Measurements from ENCODE around the gene SUGP2. TPM values are rescaled to one million over a fixed set of nuclear protein-coding genes. Genes with fewer than 3 reads are reported as not detected.

Gene SUGP2
- total RNA-seq, 1 donor from 2014 or later = 114 TPM

- Mint-ChIP-seq H3K27ac (no peak overlapping the region), H3K36me3 (ENCODE audit: low read depth) (peaks cover 17% of the 10 kb centered on the region), H3K4me1 (ENCODE audit: low read depth) (no peaks in the 10 kb centered on the region), H3K27me3 (ENCODE audit: insufficient read depth) (peaks cover 9% of the 10 kb centered on the region), H3K4me3 (no peak overlapping the region), H3K9me3 (no peaks in the 10 kb centered on the region)
- DNase-seq (ENCODE audit: low spot score) = no peak
- intact Hi-C loops (cut with micrococcal nuclease) = no loop called here
These were observed 42.3 kb downstream of the SUGP2 start for GRCh38 chr19:18991006-18991405.

DNA sequence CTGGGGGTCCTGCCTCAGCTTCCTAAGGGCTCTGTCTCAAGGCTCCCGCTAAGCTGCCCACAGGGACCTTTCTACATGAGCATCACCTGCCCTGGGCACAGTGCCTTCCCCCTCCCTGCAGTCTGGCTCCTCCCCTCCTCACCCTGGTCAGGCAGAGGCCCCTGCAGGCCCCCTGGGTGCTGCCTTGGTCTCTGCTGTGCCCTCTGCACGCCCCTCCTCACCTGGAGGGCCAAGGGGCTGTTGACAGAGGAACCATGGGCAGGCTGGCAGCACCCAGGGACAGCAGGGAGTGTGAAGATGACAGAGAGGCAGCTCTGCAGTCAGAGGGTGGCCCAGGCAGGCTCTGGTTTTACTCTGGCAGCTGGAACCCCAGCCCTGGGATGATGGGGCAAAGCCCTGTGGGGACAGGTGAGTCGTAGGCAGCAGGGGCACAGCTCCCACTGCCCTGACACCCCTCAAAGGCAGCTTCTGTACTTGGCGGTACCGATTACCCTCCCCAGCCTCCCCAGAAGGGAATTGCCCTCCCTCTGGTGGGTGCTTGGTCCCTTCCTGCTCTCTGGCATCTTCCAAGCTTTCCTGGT, 43.1 kb downstream of the SUGP2 start:
- Mint-ChIP-seq H3K4me1 (ENCODE audit: low read depth) (no peaks in the 10 kb centered on the region), H3K9me3 (no peaks in the 10 kb centered on the region), H3K27ac (no peak overlapping the region), H3K4me3 (no peak overlapping the region), H3K27me3 (ENCODE audit: insufficient read depth) (peaks cover 15% of the 10 kb centered on the region), H3K36me3 (ENCODE audit: low read depth) (peaks cover 17% of the 10 kb centered on the region)
- intact Hi-C loops (cut with micrococcal nuclease) = no loop called here
- no peak for DNase-seq (ENCODE audit: low spot score)

GRCh38 chr19:18989316-18989715, 44.0 kb downstream of the SUGP2 start:
- Mint-ChIP-seq H3K9me3 (no peaks in the 10 kb centered on the region), H3K27me3 (ENCODE audit: insufficient read depth) (peaks cover 23% of the 10 kb centered on the region), H3K4me1 (ENCODE audit: low read depth) (no peaks in the 10 kb centered on the region), H3K4me3 (no peak overlapping the region), H3K36me3 (ENCODE audit: low read depth) (peaks cover 16% of the 10 kb centered on the region), H3K27ac (no peak overlapping the region)
- no peak for DNase-seq (ENCODE audit: low spot score)
- intact Hi-C loops (cut with micrococcal nuclease) = no loop called here

- DNase-seq (ENCODE audit: low spot score) = no peak
- intact Hi-C loops (cut with micrococcal nuclease) = no loop called here
- Mint-ChIP-seq H3K9me3 (no peaks in the 10 kb centered on the region), H3K4me1 (ENCODE audit: low read depth) (no peaks in the 10 kb centered on the region), H3K27ac (no peak overlapping the region), H3K27me3 (ENCODE audit: insufficient read depth) (peaks cover 28% of the 10 kb centered on the region), H3K4me3 (no peak overlapping the region), H3K36me3 (ENCODE audit: low read depth) (peaks cover 2% of the 10 kb centered on the region)
These were observed 45.9 kb downstream of the SUGP2 start for GRCh38 chr19:18987456-18987855.

- peaks cover 30% of the 10 kb centered on the region for H3K27me3 Mint-ChIP-seq (ENCODE audit: insufficient read depth)
- H3K4me3 Mint-ChIP-seq = no peak overlapping the region
- no peak overlapping the region for H3K27ac Mint-ChIP-seq
- no peaks in the 10 kb centered on the region for H3K36me3 Mint-ChIP-seq (ENCODE audit: low read depth)
- no peaks in the 10 kb centered on the region for H3K9me3 Mint-ChIP-seq
- no peaks in the 10 kb centered on the region for H3K4me1 Mint-ChIP-seq (ENCODE audit: low read depth)
- intact Hi-C loops (cut with micrococcal nuclease) = no loop called here
- no peak for DNase-seq (ENCODE audit: low spot score)
These were observed 48.1 kb downstream of the SUGP2 start for GRCh38 chr19:18985257-18985656.

DNA sequence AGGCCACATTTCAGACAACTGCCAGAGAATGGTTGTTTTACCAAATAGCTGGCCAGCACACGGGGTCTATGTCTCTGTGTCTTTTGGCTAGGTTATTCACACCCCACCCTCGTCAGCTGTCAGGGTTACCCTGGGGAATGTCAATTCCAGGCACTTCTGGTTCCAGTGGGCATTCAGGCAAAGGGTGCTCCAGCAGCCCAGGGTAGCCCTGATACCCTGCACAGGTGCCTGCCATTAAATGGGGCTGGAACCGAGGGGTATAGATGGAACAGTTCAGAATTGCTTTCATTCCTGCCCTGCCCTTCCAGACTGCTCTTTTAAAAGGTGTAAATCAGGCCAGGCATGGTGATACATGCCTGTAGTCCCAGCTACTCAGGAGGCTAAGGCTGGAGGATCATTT, 49.1 kb downstream of the SUGP2 start:
- H3K27me3 Mint-ChIP-seq (ENCODE audit: insufficient read depth) = peaks cover 30% of the 10 kb centered on the region
- H3K4me3 Mint-ChIP-seq = no peak overlapping the region
- no peaks in the 10 kb centered on the region for H3K4me1 Mint-ChIP-seq (ENCODE audit: low read depth)
- H3K36me3 Mint-ChIP-seq (ENCODE audit: low read depth) = no peaks in the 10 kb centered on the region
- H3K27ac Mint-ChIP-seq = no peak overlapping the region
- H3K9me3 Mint-ChIP-seq = no peaks in the 10 kb centered on the region
- intact Hi-C loops (cut with micrococcal nuclease) = no loop called here
- no peak for DNase-seq (ENCODE audit: low spot score)

GRCh38 chr19:18982669-18983068, 50.6 kb downstream of the SUGP2 start:
- peaks cover 30% of the 10 kb centered on the region for H3K27me3 Mint-ChIP-seq (ENCODE audit: insufficient read depth)
- H3K27ac Mint-ChIP-seq = no peak overlapping the region
- no peaks in the 10 kb centered on the region for H3K9me3 Mint-ChIP-seq
- H3K4me1 Mint-ChIP-seq (ENCODE audit: low read depth) = no peaks in the 10 kb centered on the region
- no peak for DNase-seq (ENCODE audit: low spot score)
- intact Hi-C loops (cut with micrococcal nuclease) = no loop called here
- H3K36me3 Mint-ChIP-seq (ENCODE audit: low read depth) = no peaks in the 10 kb centered on the region
- no peak overlapping the region for H3K4me3 Mint-ChIP-seq

DNA sequence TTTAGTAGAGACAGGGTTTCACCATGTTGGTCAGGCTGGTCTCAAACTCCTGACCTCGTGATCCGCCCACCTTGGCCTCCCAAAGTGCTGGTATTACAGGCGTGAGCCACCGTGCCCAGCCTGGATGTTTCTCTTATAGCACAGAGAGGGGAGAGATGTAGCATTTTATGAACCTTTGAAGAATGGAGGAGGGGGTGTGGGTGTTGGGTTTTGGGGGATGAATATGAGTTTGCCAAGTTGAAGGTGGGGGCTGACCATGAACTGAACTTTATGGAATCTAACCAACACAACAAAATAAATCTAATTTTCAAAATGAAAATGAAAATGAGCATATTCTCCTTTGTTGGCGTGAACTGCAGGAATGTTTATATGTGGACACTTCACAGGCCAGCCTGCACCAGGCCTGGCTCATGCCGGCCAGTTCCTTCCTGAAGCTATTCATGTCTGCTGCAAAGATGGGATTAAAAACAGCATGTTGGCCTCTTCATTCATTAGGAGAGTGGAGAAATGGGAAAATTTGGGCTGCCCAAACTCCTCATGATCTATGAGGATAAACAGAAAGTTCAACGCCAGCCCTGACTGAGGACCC, 52.8 kb downstream of the SUGP2 start:
- no peak for DNase-seq (ENCODE audit: low spot score)
- Mint-ChIP-seq H3K4me3 (no peak overlapping the region), H3K9me3 (no peaks in the 10 kb centered on the region), H3K4me1 (ENCODE audit: low read depth) (no peaks in the 10 kb centered on the region), H3K27me3 (ENCODE audit: insufficient read depth) (peaks cover 17% of the 10 kb centered on the region), H3K27ac (no peak overlapping the region), H3K36me3 (ENCODE audit: low read depth) (no peaks in the 10 kb centered on the region)
- intact Hi-C loops (cut with micrococcal nuclease) = no loop called here

- no peaks in the 10 kb centered on the region for H3K4me1 Mint-ChIP-seq (ENCODE audit: low read depth)
- H3K4me3 Mint-ChIP-seq = no peak overlapping the region
- H3K27me3 Mint-ChIP-seq (ENCODE audit: insufficient read depth) = peaks cover 2% of the 10 kb centered on the region
- no peak overlapping the region for H3K27ac Mint-ChIP-seq
- H3K36me3 Mint-ChIP-seq (ENCODE audit: low read depth) = no peaks in the 10 kb centered on the region
- intact Hi-C loops (cut with micrococcal nuclease) = no loop called here
- no peak for DNase-seq (ENCODE audit: low spot score)
- no peaks in the 10 kb centered on the region for H3K9me3 Mint-ChIP-seq
These were observed 54.7 kb downstream of the SUGP2 start for GRCh38 chr19:18978616-18979015.

DNA sequence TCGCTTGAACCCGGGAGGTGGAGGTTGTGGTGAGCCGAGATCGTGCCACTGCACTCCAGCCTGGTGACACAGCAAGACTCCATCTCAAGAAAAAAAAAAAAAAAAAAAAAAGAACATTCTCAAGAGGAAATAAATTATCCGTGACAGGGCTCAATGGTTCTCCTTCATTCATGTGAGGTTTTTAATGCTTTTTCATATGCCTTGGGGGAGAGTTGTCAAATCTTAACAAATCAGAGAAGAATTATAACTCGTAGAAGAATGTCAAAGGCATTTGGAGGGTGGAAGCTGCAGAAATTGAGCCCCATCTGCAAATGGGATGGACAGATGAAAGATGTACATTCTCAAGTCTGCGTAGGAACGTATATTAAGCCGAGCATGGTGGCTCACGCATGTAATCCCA, 57.4 kb downstream of the SUGP2 start:
- intact Hi-C loops (cut with micrococcal nuclease) = no loop called here
- Mint-ChIP-seq H3K4me1 (ENCODE audit: low read depth) (no peaks in the 10 kb centered on the region), H3K9me3 (no peaks in the 10 kb centered on the region), H3K27ac (no peak overlapping the region), H3K4me3 (no peak overlapping the region), H3K36me3 (ENCODE audit: low read depth) (no peaks in the 10 kb centered on the region), H3K27me3 (ENCODE audit: insufficient read depth) (no peaks in the 10 kb centered on the region)
- no peak for DNase-seq (ENCODE audit: low spot score)

DNA sequence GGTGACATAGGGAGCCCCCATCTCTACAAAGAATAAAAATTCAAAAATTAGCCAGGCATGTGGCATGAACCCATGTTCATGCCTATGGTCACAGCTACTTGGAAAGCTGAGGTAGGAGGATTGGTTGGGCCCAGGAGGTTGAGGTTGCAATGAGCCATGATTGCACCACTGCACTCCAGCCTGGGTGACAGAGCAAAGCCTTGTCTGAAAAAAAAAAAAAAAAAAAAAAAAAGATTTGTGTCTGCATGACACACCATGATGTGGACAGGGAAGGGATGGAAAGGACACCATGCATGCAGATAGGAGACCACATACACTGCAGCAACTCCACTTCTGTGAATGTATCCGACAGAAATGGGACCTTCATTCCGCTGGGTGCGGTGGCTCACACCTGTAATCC, 58.3 kb downstream of the SUGP2 start:
- Mint-ChIP-seq H3K4me3 (no peak overlapping the region), H3K9me3 (no peaks in the 10 kb centered on the region), H3K36me3 (ENCODE audit: low read depth) (no peaks in the 10 kb centered on the region), H3K4me1 (ENCODE audit: low read depth) (no peaks in the 10 kb centered on the region), H3K27me3 (ENCODE audit: insufficient read depth) (no peaks in the 10 kb centered on the region), H3K27ac (no peak overlapping the region)
- intact Hi-C loops (cut with micrococcal nuclease) = no loop called here
- DNase-seq (ENCODE audit: low spot score) = no peak

GRCh38 chr19:18972851-18973250, 60.5 kb downstream of the SUGP2 start:
- Mint-ChIP-seq H3K27me3 (ENCODE audit: insufficient read depth) (no peaks in the 10 kb centered on the region), H3K36me3 (ENCODE audit: low read depth) (no peaks in the 10 kb centered on the region), H3K27ac (no peak overlapping the region), H3K9me3 (no peaks in the 10 kb centered on the region), H3K4me3 (no peak overlapping the region), H3K4me1 (ENCODE audit: low read depth) (no peaks in the 10 kb centered on the region)
- DNase-seq (ENCODE audit: low spot score) = no peak
- intact Hi-C loops (cut with micrococcal nuclease) = no loop called here

DNA sequence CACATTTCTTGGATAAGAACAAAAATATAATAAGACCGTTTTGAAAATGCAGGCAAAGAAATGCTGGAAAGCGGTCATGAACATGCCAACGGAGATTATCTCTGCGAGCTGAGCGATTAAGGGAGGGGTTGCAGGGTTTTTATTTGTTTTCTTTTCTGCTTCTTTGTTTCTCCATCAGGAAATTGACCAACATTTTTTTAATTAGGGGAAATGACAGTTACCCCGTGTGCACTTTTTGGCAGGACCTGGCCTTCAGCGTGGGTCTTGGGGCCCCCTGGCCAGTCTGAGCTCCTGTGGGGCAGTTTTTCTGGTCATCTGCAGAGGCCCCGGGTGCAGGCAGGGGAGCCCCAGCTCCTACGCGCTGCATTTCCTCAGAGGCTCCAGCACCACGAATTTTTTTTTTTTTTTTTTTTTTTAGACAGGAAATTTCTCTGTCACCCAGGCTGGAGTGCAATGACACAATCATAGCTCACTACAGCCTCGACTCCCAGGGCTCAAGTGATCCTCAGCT, 61.0 kb downstream of the SUGP2 start:
- intact Hi-C loops (cut with micrococcal nuclease) = no loop called here
- no peak for DNase-seq (ENCODE audit: low spot score)
- Mint-ChIP-seq H3K4me3 (no peak overlapping the region), H3K27me3 (ENCODE audit: insufficient read depth) (no peaks in the 10 kb centered on the region), H3K27ac (no peak overlapping the region), H3K4me1 (ENCODE audit: low read depth) (no peaks in the 10 kb centered on the region), H3K9me3 (no peaks in the 10 kb centered on the region), H3K36me3 (ENCODE audit: low read depth) (no peaks in the 10 kb centered on the region)

All from activated T-helper 1 cell treated with anti-CD3 and anti-CD28 coated beads, Interleukin-12 subunit alpha, Interleukin-12 subunit beta, Interleukin-2, Interleukin-4 antibody, amounts not matched to agents 30 ng/mL and 10 ng/mL and 1 ng/mL, durations not matched to agents 14 hours and 24 hours and 36 hours (primary cell).